HTR-8/SVneo (cell line): Measurements from ENCODE around the gene CTBP2.

Experiments
- DNase-seq: peaks from one replicate; pipeline ENCODE4 v3.0.0; 2011; ENCODE audit warnings: low spot score, mixed read lengths; ENCODE audit not compliant: insufficient read length
- FAIRE-seq: peaks from 2 replicates; lab custom pipeline; 2011; peaks lifted over from hg19 to GRCh38; lab: Jason Lieb, UNC

CTBP2 gene

DNA sequence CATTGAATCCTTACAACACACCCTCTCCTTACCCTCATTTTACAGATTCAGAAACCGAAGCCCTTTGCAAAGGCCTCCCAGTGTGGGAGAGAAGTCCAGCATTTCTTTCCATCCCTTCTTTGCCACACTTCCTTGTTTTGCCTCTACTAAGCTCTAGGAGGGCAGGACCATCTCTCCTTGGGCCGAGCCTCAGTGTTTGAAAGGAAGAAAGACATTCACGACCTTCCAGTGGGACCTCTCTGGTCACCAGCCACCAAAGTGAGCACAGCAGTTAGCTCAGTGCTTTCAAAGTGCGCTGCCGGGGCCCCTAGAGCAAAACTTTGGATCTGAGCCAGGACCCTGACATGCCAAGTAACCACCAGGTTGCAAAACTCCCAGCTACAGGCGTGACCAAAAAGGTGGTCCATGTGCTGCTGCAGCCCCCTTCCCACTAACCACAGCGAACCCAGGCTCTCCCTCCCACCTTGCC, 12.4 kb downstream of the CTBP2 start:
- FAIRE-seq = no peak
- no peak for DNase-seq

DNA sequence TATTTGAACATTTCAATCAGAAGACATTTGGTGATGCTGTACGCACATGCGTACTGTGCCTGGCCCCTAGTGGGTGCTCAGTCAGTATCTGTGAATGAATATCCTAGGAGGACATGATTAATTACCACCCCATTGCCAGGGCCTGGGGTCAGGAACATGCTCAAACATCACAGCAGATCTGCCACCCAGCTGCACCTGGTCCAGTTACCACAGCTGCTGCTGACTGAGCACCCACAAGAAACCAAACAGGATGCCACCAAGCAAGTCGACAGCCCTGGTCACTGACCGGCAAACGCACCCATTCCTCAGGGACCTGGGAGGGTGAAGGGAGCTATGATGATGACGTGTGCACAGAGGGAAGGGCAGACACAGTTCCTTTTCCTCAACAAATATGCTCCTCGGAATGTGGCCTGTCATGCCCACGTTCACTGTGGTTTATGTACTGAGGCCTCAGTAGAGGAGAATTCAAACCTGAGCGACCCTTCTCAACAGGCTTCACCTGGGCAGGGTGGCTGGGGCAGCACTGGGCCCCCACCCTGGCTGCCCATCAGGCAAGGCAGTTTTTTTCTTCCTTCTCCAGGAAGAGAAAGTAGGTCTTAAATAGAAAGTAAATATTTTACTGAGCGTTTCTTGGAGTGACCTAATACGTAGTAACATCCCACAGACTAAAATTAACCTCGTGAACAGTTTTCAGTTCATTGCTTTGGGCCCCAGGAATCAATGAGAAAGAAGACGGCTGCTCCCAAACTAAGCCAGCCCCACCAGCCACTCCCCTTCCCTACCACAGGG, 13.4 kb downstream of the CTBP2 start:
- no peak for DNase-seq
- no peak for FAIRE-seq

GRCh38 chr10:125145636-125146035, 14.7 kb downstream of the CTBP2 start:
- FAIRE-seq (no peak), DNase-seq (no peak)

DNA sequence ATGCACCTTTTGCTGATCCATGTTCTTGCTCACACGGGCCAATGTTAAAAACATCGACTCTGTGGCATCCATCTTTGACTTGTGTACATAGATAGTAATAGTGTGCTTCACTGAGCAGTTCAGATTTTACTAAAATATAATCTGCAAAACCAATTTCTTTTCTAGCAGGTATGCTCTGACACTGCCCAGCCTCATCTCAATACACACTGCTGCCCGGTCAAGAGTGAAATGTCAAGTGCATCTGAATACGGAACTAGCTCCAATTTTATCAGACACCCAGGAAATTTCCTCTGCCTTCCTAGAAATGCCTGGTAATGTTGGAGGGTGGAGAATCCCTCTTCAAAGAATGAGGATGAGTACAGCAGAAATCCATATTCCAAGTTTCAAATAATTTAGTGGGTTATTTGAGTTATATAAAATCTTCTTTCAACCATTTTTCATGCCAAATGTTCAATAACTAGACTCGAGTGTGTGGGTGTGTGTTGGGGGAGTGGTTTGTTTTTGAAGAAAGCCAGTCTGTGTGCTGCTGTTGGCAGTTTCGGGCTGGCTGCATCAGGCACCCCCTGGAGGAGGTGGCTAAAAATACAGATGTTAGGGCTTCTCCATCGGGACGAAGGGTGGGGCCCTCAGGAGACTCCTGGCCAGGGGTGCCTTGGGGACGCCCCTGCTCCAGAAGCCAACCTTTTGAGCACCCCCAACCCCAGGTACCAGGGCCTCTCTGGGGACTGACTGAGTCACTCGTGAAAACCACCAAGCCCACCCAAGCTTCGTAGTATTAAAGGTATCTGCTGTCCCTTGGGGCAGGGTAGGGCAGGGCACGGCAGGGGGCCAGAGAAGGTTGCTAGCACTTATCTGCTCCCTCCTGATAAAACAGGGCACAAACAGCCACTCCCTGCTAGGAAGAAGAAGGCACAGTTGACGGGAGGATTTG, 15.4 kb downstream of the CTBP2 start:
- DNase-seq (no peak), FAIRE-seq (no peak)

GRCh38 chr10:125144206-125144605, 16.2 kb downstream of the CTBP2 start:
- FAIRE-seq (no peak), DNase-seq (no peak)

GRCh38 chr10:125142946-125143345, 17.4 kb downstream of the CTBP2 start:
- FAIRE-seq (no peak), DNase-seq (no peak)

GRCh38 chr10:125141860-125142484, 18.4 kb downstream of the CTBP2 start:
- FAIRE-seq (no peak), DNase-seq (no peak)

GRCh38 chr10:125141150-125141859, 19.1 kb downstream of the CTBP2 start:
- FAIRE-seq (no peak), DNase-seq (no peak)

- no peak for DNase-seq
- FAIRE-seq = no peak
Observed at GRCh38 chr10:125140151-125140550, 20.2 kb downstream of the CTBP2 start.

DNA sequence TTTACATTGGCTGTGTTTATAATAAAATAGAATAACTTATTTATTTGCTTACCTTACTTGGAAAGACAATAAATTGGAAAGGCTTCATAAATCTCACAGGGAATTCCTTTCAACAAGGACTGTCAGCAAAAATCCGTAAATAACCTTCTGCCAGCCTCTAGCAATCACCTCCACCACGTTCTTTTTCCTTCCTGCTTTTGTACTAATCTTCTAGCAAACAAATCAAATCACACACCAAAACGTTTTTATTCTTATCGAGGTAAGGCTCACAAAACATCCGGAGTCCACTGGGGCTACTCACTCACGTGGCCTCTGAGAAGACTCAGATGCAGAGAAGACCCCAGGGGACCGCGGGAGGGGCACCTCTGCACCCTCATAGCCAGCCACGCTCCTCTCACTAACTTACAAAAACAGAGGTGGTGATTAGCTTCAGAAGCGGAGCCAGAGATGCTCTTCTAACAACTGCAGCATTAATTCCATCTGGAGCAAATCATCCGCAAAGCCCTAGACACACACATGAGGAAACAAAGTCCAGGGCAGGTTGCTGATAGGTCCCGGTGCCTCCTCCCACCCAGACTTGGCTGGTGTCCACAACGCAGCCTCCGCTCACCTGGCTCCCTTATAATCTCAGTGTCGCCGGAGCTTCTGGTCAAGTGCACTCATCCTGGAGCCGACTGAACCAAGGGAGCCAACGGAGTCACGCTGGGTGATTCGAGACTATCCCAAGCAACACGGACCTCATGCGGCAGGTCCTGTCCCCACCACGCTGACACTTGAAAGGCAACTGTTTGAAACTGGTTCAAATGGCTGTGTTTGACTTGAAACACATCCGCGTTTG, 22.5 kb downstream of the CTBP2 start:
- no peak for FAIRE-seq

DNA sequence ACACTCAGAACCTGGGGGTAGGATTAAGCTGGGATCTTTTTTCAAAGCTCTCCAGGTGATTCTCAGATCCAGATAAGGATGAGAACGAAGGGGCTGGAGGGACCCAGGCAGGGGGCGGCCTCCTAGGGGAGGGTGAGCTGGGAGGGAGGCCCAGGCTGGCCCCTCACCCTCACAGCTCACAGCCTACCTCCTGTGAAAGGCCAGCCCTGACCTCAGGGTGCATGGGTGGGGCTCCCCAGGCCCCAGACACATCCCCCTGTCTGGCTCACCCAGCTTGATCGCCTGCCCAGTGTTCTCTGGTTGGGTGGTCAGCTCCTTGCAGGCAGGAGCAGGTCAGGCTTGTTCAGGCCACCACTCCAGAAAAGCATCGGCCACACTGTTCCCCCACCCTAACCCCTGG, 24.3 kb downstream of the CTBP2 start:
- DNase-seq (no peak), FAIRE-seq (no peak)

More for the DNA sequence above, 22.5 kb downstream of the CTBP2 start:
- DNase-seq = no peak

DNA sequence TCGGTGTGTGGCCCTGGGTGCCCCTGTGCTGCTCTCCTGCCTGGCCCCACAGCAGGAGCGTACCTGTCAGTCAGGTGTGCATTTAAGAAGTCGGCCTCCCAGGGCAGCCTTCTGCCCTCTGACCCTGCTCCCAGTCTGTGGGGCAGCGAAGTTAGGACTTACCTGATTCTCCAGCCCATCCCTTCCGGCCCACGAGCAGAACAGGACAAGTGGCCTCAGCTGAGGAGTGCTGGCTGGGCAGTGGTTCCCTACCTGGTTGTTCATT, 24.7 kb downstream of the CTBP2 start:
- FAIRE-seq (no peak), DNase-seq (no peak)

DNA sequence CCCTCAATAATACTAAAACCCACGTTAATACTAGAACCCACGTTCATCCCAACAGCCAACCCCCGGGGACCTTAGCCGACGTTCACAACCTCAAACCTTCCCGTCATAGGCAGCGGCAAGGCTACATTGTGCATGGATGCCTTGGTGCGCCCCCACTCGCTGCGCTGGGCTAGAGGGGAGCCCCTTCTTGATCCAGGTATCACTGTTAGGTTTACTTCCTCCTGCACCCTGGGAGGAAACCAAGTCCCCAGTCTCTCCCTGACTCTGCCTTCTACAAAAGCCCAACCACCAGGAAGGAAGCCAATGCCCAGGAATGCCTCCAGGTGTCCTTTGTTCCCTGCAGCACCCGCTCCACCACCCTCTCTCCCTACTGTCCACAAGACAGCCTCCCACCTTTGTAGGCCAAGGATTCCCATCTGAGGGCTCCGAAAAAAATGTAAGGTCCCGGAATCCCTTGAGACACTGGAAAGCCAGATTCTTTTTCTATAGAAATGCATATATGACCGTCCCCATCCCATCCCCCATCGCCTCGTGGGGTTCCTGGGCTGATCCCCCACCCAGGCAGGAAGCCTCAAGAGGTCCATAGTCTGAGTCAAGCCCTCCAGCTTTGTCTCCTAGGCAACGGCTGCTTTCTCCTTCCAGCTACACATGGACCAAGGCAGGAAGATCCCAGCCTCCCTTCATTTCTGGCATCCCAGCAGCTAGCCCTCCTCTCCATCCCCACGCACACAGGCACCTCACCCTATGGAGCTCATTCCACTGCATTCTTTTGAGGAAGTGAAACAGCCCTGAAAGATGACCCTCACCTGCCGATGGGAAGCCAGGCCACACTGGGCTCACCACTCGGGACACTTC, 25.2 kb downstream of the CTBP2 start:
- DNase-seq = no peak
- FAIRE-seq = no peak

DNA sequence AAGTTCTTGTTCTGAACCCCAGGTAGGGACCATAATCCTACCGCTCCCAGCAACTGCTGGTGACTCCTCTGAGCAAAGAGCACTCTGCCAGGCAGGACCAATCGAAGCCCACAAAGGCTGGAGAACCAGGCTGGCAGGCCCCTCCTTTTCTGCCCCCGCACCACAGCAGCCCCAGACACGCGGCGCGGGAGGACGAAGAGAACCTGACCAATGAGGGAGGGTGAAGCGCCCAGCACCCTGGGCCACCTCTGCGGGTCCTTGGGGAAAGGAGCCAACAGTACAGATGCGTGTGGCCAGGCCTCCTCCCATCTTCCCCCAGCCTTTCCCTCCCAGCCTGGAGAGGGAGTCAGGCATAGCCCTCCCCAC, 25.9 kb downstream of the CTBP2 start:
- FAIRE-seq (no peak), DNase-seq (no peak)

GRCh38 chr10:125133696-125134482, 26.5 kb downstream of the CTBP2 start:
- DNase-seq = no peak

GRCh38 chr10:125132344-125132743, 28.0 kb downstream of the CTBP2 start:
- no peak for FAIRE-seq
- DNase-seq = no peak

More at GRCh38 chr10:125133696-125134482, 26.5 kb downstream of the CTBP2 start:
- no peak for FAIRE-seq

- DNase-seq (no peak), FAIRE-seq (no peak)
Observed at GRCh38 chr10:125130916-125131315, 29.4 kb downstream of the CTBP2 start.

GRCh38 chr10:125130260-125130659, 30.1 kb downstream of the CTBP2 start:
- no peak for FAIRE-seq
- no peak for DNase-seq
